H54 (cell line): ENCODE results near the gene THRB.

Experiments
- DNase-seq: peaks from one replicate; pipeline ENCODE4 v3.0.0; 2011; ENCODE audit warnings: low spot score, mixed read lengths; ENCODE audit not compliant: insufficient read length
- FAIRE-seq: peaks from 3 replicates; lab custom pipeline; 2011; peaks lifted over from hg19 to GRCh38; lab: Jason Lieb, UNC
- POLR2A ChIP-seq: IDR thresholded peaks from 2 replicates; pipeline ENCODE4 v1.6.1; 2011; ENCODE audit warnings: low read depth, mild to moderate bottlenecking, low read length

THRB gene

GRCh38 chr3:24235121-24235520, 259.5 kb downstream of the THRB start:
- FAIRE-seq = no peak
- no peak for TF ChIP-seq POLR2A
- no peak for DNase-seq

GRCh38 chr3:24232784-24233183, 261.9 kb downstream of the THRB start:
- FAIRE-seq = no peak
- no peak for TF ChIP-seq POLR2A

GRCh38 chr3:24229468-24230221, 265.0 kb downstream of the THRB start:
- FAIRE-seq = no peak

More at GRCh38 chr3:24232784-24233183, 261.9 kb downstream of the THRB start:
- no peak for DNase-seq

DNA sequence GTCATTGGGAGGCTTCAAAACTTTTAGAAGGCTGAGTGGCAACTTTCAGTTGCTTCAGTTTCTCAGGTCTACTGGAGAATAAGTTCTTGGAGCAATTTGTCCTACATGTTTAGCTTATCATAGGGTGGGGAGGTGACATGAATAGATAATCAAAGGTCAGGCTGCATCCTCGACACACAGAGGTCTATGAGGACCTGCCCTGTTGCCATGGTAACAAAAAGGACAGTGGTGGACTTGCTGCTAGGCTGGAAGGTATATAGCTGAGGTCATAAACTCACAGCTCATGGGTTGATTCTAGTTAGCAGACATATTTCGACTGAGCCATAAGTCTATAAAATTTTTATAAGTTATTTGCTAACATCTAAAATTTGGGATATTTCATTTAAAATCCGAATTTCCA, 267.0 kb downstream of the THRB start:
- no peak for DNase-seq
- FAIRE-seq = no peak
- TF ChIP-seq POLR2A = no peak

More at GRCh38 chr3:24229468-24230221, 265.0 kb downstream of the THRB start:
- TF ChIP-seq POLR2A = no peak
- DNase-seq = no peak

- FAIRE-seq = no peak
Observed at GRCh38 chr3:24226397-24226796, 268.3 kb downstream of the THRB start.

GRCh38 chr3:24225385-24225950, 269.2 kb downstream of the THRB start:
- no peak for FAIRE-seq
- TF ChIP-seq POLR2A = no peak
- DNase-seq = no peak

More at GRCh38 chr3:24226397-24226796, 268.3 kb downstream of the THRB start:
- no peak for TF ChIP-seq POLR2A
- DNase-seq = no peak

GRCh38 chr3:24224666-24225384, 269.8 kb downstream of the THRB start:
- no peak for DNase-seq
- no peak for FAIRE-seq
- no peak for TF ChIP-seq POLR2A

GRCh38 chr3:24222165-24222805, 272.4 kb downstream of the THRB start:
- no peak for TF ChIP-seq POLR2A
- FAIRE-seq (no peak), DNase-seq (no peak)

GRCh38 chr3:24220859-24221657, 273.6 kb downstream of the THRB start:
- FAIRE-seq (peak; percentile 98), DNase-seq (peak; percentile 67)
- no peak for TF ChIP-seq POLR2A

DNA sequence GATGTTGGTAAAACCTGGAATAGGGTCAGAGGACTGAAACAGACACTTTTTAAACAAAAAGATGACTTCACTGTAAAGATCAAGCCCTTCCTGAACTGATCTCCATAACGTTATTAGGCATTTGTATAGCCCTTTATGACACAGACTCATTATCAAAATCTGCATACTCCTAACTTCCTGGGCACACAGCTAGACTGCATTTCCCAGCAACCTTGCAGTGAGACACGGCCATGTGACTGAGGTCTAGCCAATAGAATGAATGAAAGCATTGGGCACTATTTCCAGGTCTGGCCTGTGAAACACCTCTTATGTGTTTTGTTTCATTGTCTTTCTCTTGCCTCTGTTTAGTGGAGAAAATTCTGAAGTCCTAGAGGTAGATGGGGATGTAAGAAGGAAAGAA, 279.1 kb downstream of the THRB start:
- no peak for FAIRE-seq
- DNase-seq = no peak
- TF ChIP-seq POLR2A = no peak

DNA sequence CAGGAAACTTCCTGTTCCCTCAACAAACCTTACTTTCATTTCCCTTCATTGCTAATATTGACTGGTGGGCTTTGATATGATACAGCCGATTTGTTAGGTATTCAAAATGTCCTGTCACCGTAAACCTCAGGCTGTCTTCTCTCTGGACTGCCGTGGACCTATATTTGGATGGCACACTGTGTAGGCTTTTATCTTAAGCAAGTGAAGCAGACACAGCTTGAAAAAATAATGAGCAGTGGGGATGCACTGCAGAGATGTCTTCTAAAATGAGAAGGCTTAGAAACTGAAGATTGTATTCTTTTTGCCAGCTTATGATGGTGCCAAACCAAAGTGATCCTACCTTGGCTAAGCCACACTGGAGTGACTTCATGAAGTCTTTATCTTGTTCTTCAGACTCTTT, 283.3 kb downstream of the THRB start:
- FAIRE-seq = no peak
- DNase-seq = no peak
- no peak for TF ChIP-seq POLR2A

DNA sequence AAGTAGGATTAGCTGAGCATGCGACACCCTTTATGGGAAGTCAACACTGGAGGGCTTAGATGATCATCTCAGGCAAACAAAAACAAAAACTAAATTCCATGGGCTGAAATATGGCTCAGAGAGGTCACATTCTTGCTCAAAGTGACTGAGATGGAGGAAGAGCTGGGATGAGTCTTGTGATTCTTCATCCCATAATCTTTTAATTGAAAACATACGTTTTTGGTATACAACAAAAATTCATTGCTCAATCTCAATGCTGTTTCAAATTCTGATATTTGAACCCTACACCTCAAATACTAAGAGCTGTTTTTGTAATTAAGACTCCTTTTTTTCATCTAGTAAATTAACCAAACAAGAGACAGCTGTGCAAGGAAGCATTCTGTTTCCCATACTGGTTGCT, 292.6 kb downstream of the THRB start:
- no peak for FAIRE-seq
- DNase-seq = no peak
- no peak for TF ChIP-seq POLR2A

DNA sequence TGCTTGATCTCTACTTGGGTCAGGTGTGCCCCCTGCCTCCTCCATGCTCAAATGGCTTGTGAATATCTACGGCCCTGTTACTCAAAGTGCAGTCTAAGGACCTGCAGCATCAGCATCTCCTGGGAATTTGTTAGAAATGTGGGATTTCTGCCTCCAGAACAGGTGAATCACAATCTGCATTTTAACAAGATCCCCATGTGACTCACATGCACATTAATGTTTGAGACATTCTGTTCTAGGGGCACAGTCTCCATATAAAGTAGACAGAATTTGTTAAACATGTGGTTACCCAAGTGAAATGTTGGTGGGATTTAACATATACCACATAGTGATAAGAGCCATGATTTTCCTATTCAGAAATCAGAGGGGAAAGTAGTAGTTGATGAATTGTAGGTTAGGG, 293.3 kb downstream of the THRB start:
- FAIRE-seq (no peak), DNase-seq (no peak)
- TF ChIP-seq POLR2A = no peak
